Retinal pigment epithelial cell (primary cell): ENCODE results near the gene TMEM115.

ENCODE experiments used
- DNase-seq: peaks from one replicate; pipeline ENCODE4 v3.0.0-alpha.2; 2010; ENCODE audit warnings: low read depth
- H3K4me3 ChIP-seq: 2 replicates; pipeline ENCODE4 v1.5.1; 2011; ENCODE audit warnings: mild to moderate bottlenecking, low read length, control low read depth, moderate library complexity
- CTCF ChIP-seq: conservative IDR thresholded peaks from 2 replicates; pipeline ENCODE4 v1.5.1; 2011; ENCODE audit warnings: low read depth, low read length, control low read depth, inconsistent platforms

Gene TMEM115

DNA sequence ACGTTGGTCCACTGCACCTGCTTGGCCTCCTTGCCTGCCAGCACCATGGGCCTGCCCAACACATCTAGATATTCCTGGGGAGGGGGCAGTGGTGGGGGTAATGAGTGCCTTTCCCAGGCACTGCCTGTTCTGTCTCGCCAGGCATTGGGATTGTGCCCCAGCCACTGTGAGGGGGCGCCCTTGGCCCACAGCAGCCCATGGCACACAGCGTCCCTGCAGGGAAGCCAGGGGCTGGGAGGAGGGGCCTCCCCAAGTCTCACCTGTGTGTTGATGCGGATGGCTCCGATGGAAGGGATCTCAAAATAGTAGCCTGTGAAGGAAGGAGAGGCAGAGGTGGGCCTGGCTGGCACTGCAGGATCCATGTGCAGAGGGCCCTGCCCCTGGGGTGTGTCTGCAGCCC lies 18.7 kb upstream of the TMEM115 start:
- no peak for TF ChIP-seq CTCF
- H3K4me3 ChIP-seq, result no peak overlapping the region
- DNase-seq, result no peak

DNA sequence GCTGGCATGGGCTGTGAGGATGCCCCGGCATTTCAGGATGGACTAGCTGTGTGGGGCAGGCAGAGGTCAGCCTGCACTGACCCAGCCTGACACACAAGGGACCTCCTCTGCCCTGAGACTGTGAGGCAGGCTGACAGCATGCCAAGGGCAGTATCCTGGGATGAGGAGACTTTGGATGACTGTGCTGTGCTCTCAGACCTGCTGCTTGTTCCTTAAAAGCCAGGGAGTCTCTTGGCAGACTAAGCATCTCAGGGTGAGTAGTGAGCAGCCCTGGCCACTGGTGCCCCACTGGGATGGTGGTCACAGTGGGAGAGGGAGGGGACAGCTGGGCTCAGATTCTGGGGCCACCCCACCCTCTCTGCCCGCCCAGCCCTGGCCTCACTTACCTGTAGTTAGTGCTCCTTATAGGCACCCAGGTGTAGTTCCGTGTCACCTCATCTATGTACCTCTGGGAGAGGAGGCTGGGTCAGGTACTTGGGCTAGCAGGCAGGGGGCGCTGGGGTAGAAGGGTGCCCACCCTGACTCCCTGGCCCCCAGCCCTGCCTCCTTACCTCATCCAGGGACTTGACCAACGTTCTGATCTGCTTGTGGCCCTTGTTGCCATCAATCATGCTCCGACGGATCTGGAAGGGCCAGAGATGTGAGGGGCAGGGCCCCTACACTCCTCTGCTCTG lies 16.1 kb upstream of the TMEM115 start:
- TF ChIP-seq CTCF, result peak; percentile 29
- no peak for DNase-seq
- no peak overlapping the region for H3K4me3 ChIP-seq

- DNase-seq, result no peak
- TF ChIP-seq CTCF, result no peak
- H3K4me3 ChIP-seq, result no peak overlapping the region
Measured at GRCh38 chr3:50374363-50375257, 15.3 kb upstream of the TMEM115 start.

GRCh38 chr3:50373146-50374051 lies 14.1 kb upstream of the TMEM115 start:
- TF ChIP-seq CTCF, result no peak
- no peak for DNase-seq
- no peak overlapping the region for H3K4me3 ChIP-seq

DNA sequence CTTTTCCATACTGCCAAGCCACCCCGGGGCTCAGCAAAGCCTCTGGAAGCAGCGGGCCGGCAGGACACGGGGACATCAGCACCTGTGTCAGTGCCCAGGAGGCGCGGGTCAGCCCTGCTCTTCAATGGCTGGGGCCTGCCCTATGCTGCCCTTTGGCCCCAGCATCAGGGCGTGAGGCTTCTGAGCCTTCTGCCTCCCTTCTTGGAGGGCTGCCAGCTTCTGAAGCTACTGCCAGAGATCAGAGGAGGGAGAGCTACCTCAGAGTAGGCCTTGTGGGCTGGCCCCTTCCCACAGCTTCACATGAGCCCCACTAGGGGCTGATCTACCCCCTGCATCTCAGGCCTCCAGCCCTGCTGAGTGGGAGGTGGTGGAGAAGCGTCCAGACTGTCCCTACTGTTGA lies 13.0 kb upstream of the TMEM115 start:
- no peak for TF ChIP-seq CTCF
- no peak overlapping the region for H3K4me3 ChIP-seq
- no peak for DNase-seq

DNA sequence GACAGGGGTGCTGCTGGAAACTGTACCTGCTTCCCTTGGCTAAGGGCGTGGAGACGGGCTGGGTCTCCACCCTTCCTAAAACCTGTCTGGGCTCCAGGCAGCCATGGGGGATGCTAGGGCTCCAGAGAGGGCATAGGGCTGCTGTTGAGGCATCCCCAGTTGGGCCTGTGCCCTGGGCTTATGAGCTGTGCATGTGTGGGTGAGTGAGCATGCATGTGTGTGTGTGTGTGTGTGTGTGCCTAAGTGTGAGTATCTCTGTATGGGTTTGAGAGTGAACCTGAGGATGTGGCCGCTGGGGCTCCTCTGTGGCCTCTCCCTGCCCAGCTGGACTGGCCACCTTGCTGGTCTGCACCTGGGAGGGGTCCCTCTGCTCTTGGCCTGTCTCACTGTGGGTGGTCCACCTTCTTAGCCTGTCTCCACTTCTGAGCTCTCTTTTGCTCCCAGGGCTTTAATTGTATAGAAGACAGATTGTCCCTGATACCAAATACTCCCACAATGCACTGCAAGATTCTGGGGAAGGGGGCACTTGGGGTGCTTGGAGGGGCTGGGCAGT lies 11.9 kb upstream of the TMEM115 start:
- no peak overlapping the region for H3K4me3 ChIP-seq
- TF ChIP-seq CTCF, result no peak
- DNase-seq, result no peak
